Loucy (cell line): Measurements from ENCODE around the gene SNAI1.

Experiments used
- EZH2phosphoT487 ChIP-seq: fragments of 200-600 bp; IDR thresholded peaks from 2 replicates; pipeline ENCODE4 v1.6.1; 2018; ENCODE audit warnings: antibody characterized with exemption, mild to moderate bottlenecking, moderate library complexity, borderline replicate concordance
- TF ChIP-seq, protein P1 (sequence below): fragments of 200-600 bp; sonication (generic); conservative IDR thresholded peaks from 2 replicates; pipeline ENCODE4 v1.5.1; 2014; ENCODE audit warnings: mild to moderate bottlenecking, antibody characterized with exemption, low read length

DNA sequence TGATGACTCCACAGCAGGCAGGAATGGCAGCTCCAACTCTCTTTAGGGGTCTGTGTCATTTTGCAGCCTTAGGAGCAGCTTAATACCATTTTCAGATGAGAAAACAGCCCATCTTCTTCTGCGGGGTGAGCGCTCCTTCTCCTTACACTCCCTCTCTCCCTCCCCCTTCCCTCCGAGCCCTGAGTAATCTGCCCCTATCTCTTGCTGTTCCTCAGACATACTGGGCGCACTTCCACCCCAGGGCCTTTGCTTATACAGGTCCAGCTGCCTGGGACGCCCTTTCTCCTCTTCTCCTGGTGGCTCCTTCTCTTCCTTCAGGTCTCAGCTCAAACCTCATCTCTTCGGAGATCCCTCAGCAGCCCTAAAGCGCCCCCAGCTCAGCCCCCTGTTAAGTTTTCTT, 54.8 kb downstream of the SNAI1 start:
- TF ChIP-seq, protein P1, sequence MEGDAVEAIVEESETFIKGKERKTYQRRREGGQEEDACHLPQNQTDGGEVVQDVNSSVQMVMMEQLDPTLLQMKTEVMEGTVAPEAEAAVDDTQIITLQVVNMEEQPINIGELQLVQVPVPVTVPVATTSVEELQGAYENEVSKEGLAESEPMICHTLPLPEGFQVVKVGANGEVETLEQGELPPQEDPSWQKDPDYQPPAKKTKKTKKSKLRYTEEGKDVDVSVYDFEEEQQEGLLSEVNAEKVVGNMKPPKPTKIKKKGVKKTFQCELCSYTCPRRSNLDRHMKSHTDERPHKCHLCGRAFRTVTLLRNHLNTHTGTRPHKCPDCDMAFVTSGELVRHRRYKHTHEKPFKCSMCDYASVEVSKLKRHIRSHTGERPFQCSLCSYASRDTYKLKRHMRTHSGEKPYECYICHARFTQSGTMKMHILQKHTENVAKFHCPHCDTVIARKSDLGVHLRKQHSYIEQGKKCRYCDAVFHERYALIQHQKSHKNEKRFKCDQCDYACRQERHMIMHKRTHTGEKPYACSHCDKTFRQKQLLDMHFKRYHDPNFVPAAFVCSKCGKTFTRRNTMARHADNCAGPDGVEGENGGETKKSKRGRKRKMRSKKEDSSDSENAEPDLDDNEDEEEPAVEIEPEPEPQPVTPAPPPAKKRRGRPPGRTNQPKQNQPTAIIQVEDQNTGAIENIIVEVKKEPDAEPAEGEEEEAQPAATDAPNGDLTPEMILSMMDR = no peak
- TF ChIP-seq EZH2phosphoT487 = no peak
